ENCODE data around the gene RASA2. TPM values are rescaled to one million over a fixed set of nuclear protein-coding genes. Genes with fewer than 3 reads are reported as not detected.

Gene RASA2, protein sequence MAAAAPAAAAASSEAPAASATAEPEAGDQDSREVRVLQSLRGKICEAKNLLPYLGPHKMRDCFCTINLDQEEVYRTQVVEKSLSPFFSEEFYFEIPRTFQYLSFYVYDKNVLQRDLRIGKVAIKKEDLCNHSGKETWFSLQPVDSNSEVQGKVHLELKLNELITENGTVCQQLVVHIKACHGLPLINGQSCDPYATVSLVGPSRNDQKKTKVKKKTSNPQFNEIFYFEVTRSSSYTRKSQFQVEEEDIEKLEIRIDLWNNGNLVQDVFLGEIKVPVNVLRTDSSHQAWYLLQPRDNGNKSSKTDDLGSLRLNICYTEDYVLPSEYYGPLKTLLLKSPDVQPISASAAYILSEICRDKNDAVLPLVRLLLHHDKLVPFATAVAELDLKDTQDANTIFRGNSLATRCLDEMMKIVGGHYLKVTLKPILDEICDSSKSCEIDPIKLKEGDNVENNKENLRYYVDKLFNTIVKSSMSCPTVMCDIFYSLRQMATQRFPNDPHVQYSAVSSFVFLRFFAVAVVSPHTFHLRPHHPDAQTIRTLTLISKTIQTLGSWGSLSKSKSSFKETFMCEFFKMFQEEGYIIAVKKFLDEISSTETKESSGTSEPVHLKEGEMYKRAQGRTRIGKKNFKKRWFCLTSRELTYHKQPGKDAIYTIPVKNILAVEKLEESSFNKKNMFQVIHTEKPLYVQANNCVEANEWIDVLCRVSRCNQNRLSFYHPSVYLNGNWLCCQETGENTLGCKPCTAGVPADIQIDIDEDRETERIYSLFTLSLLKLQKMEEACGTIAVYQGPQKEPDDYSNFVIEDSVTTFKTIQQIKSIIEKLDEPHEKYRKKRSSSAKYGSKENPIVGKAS
- 34.2 TPM for total RNA-seq

DNA sequence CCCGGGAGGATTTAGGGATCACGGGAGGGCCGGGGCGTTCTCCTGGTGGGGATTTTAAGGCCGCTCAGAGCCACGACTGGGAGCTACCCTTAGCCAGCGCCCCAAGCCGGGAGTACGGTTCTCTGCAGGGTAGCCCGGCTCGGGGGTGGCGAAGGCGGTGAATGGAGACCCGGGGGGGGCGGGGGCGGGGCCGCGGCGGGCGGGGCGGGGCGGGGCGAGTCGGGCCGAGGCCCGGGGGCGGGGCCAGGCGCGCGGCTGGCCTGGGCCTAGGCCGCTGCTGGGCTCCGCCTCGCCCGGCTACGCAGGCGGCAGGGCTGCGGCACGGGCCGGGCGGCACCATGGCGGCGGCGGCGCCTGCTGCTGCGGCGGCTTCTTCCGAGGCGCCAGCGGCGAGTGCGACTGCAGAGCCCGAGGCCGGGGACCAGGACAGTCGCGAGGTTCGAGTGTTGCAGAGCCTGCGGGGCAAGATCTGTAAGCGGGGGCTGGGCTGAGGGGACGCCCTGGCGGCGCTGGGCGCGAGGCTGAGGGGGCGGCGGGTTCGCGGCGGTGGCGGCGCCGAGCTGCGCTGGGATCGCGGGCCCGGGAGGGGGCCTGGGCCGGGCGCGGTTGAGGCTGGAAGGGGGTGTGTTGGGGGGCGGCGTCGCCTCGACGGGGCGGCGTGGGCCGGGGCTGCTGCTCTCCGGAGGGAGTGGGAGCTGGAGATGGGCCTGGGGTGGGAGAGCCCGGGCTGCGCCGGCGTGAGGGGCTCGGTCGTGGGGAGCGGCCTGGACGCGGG is at the start of gene RASA2:
TSS of gene RASA2 (plus strand) at position 282 of the 775 bp plus-strand sequence. CDS start at position 339, 57 bp downstream.
- peak; percentile 66 for DNase-seq (ENCODE audit: low spot score)

DNA sequence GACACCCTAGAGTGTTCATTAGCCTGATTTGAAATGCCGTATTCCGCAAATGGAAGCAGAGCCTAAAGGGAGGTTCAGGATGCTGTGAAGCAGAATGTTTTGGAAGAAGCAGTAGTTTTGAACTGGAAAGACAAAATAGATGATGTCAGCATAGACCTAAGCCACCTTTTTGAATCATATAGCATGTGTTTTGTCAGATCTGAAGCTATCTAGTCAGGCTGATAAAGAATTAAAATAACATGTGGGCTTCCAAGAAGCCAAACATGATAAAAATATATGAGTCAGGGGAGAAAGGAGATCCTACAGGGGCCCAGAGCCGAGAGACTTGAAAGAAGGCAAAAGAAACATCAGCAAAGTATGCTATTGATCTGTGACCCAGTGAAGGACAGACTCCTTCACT is 47.2 kb upstream of the RASA2 start:
- no peak for DNase-seq (ENCODE audit: low spot score)

DNA sequence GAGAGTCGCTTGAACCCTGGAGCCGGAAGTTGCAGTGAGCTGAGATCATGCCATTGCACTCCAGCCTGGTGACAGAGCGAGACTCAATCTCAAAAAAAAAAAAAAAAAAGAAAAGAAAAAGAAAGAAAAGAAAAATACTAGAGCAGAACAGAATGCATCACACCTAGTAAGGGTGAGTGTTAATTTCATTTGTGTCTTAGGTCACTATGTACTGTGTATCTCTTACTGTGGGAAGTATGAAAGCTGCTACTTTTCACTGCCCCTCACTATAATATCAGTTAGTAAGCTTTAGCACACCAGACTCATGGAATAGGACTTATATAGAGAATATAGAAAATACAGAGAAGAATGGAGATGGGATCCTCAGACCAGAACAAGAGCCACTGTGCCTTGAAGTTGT is 45.9 kb upstream of the RASA2 start:
- no peak for DNase-seq (ENCODE audit: low spot score)

DNA sequence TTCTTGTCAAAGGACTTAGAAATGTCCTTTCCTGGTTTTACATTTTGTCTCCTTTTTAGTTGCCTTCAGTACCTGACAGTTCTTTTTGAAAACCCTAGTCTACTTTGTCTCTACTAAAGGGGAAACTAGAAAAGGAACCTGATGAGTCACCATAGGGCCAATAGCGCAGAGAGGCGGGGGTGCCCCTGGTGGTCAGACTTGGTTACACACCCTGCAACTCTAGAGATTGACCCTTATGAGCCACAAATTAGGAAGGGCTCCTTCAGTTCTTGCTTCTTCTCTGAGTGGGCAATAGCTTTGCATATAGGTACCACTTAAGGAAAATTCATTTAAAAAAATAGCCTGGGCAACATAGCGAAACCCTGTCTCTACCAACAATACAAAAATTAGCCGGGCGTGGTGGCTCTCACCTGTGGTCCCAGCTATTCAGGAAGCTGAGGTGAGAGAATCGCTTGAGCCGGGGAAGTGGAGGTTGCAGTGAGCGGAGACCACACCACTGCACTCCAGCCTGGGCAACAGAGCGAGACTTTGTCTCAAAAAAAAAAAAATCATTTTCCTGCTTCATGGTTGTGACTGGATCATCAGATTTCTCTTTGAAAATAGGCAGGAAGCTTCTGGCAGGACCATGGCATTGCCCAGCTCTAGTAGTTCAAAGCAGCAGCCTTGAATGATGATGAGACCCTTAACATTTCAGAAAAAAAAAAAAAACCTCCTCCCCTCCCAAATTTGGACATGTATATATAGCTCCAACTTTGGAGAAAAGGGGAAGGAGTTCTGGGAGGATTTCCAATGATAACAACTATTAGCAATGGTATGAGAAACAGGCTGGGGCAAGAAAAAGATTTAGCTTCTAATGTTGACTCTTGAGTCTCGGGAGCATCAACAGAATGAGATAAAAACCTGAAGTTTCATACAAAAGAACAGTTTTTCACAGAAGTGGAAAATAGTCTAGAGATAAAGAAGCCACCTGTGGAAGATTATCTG is 45.2 kb upstream of the RASA2 start:
- peak; percentile 75 for DNase-seq (ENCODE audit: low spot score)

DNA sequence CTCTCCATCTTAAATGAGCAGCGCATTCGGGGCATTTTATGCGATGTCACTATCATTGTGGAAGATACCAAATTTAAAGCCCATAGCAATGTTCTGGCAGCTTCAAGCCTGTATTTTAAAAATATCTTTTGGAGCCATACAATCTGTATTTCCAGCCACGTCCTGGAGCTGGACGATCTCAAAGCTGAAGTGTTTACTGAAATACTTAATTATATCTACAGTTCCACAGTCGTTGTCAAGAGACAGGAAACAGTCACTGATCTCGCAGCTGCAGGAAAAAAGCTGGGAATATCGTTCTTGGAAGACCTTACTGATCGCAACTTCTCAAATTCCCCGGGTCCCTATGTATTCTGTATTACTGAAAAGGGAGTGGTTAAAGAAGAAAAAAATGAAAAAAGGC is 44.4 kb upstream of the RASA2 start:
- no peak for DNase-seq (ENCODE audit: low spot score)

DNA sequence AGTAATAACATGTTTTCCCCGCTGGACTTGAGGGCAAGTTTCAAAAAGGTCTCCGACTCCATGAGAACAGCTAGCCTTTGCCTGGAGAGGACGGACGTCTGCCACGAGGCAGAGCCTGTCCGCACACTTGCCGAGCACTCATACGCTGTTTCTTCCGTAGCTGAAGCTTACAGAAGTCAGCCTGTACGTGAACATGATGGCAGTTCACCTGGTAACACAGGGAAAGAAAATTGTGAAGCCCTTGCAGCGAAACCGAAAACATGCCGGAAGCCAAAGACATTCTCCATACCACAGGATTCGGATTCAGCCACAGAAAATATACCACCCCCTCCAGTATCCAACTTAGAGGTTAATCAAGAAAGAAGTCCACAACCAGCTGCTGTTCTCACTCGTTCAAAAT is 43.9 kb upstream of the RASA2 start:
- no peak for DNase-seq (ENCODE audit: low spot score)

DNA sequence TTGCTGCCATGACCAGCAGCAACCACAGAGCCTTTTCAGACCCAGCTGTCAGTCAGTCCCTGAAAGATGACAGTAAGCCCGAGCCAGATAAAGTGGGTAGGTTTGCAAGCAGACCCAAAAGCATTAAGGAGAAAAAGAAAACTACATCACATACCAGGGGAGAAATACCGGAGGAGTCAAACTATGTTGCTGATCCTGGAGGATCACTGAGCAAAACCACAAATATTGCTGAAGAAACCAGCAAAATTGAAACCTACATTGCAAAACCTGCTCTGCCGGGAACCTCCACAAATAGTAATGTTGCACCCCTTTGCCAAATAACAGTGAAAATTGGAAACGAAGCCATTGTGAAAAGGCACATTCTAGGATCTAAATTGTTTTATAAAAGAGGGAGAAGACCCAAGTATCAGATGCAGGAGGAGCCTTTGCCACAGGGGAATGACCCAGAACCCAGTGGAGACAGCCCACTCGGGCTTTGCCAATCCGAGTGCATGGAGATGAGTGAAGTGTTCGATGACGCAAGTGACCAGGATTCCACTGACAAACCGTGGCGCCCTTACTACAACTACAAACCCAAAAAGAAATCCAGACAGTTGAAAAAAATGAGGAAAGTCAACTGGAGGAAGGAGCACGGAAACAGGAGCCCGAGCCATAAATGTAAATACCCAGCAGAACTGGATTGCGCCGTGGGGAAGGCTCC is 42.1 kb upstream of the RASA2 start:
- DNase-seq (ENCODE audit: low spot score): no peak

DNA sequence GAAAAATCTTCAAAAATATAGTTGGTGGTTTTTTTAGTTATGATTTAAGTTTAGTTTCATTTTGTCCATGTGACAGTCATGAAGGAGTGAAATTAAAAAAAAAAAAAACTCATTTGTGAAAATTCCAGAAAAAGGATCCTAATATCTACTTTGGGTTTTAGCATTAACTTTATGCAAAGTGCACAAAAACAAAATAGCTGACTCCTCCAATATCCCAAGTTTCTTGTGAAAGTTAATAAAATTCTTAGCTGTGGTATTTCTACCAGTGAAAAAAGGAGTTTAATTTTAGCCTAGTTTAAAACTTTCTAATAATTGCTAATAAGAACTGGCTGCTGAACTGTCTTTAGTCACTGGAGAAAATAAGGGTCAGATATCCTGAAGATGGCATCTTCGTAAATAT is 40.8 kb upstream of the RASA2 start:
- no peak for DNase-seq (ENCODE audit: low spot score)

DNA sequence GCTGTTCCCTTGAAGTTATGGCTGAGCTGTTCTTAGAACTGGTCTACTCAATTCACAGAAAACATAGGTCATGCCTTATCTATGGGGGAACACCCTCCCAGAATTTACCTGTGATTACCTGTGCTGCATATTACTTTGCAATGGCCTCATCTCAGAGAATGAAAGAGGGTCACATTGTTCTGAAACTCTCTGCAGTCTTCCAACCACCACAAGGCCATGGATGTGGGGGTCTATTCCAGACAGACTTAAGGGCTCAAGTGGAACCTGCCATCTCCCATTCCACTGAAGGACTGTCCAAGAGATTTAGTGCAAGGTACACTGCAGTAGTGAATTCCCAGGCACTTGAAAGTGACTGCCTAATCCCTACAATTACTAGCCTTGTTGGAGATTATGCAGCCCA is 40.1 kb upstream of the RASA2 start:
- no peak for DNase-seq (ENCODE audit: low spot score)

DNA sequence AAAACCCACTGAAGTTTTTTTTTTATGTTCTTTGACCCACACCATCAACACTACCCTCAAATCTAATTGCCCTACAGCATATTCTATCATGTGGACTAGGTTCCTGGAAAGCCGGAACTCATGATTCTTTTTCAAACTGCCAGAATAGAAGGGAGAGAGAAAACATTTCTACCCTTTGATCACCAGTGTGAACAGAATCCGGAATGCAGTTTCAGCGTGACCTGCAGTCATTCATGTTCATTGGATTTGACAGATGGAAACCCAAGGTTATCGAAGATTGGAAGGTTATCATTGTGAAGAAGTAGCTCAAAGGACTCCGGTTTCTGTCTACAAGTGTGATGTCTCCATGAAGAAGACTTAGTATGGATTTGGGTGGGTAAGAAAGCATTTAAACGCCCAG is 39.4 kb upstream of the RASA2 start:
- DNase-seq (ENCODE audit: low spot score): no peak

DNA sequence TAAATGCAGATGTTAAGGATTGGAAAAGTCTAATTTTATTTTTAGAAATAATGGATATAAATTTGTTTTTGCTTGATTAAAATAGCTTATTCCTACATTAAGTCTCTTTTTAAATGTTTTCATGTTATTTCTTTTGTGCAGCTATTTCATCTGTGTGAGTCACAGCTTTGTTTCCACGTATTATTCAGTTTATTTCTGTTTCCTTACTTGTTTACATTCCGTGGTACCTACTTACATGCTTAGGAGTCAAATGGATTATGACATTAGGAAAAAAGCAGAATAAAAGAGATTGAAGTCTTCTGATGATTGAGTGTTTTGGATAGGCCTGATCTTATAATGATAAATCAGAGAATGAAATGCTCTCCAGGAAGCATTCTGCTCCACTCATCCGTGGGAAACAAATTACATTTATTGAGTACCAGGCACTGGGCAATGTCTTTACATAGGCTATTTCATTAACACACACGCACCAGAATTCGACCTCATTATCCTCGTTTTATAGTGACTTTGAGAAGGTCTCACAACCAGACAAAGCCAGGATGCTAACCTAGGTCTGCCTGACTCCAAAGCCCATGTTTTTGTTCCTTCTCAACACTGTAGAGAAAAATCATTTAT is 38.1 kb upstream of the RASA2 start:
- no peak for DNase-seq (ENCODE audit: low spot score)

DNA sequence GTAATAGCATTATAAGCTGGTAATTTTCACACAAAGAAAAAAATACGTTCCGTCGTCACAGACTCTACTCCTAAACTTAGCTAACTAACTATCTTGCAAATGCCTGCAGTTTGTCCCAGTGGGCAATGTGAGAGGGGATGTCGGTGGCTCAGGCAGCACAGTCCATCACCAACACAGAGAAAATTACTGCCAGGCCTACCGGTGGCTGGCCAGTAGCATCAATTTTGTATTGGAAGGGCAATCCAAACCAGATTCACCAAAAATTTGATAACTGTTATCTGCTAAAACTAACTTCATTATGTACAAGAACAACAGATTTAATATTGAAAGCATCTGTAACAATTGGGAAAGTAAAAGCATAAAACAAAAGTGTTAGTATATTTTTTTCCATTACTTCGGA is 37.4 kb upstream of the RASA2 start:
- no peak for DNase-seq (ENCODE audit: low spot score)

DNA sequence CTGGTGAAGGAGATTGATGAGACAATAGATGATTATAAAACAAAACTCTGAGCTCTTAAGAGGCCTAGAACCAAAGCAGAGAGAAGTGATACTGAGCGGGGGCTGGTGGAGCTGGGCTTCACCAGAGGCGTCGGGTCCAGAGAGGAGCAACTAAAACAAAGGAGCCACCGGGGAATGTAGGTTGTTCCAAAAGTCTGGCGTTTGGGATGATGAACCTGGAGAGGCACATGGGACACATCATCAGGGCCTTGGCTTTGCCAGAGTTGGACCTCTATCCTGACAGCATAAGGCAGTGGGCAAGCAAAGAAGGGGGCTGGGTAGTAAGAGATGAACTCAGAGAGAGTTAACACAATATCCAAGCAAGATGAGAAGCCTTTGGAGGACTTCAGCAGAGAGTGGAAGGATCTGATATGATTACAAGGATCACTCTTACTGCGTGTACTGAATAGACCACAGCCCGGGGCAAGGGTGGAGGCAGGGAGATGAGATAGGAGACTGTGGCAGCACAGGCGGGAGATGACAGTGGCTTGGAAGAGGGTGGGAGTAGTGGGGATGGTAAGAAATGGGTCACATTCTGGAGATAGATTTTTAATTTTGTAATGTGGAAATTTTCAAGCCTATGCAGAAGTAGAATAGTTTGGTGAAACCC is 36.0 kb upstream of the RASA2 start:
- no peak for DNase-seq (ENCODE audit: low spot score)

DNA sequence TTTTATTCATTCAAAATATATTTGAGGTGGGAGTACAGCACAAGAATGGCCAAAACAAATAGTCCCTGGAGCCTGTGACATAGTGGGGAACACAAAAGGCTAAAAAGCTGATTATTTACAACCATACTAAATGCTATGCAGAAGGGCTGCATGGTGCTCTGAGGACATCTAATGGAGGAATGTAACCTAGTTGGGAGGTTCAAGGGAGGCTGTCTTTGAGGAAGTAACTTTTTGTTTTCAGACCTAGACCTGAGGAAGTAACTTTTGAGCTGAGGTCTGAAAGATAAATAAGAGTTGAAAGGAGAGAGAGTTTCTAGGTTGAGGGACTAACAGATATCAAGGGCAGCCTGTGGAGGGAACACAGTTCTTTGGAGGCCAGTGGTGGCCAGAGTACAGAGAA is 34.8 kb upstream of the RASA2 start:
- DNase-seq (ENCODE audit: low spot score): no peak

DNA sequence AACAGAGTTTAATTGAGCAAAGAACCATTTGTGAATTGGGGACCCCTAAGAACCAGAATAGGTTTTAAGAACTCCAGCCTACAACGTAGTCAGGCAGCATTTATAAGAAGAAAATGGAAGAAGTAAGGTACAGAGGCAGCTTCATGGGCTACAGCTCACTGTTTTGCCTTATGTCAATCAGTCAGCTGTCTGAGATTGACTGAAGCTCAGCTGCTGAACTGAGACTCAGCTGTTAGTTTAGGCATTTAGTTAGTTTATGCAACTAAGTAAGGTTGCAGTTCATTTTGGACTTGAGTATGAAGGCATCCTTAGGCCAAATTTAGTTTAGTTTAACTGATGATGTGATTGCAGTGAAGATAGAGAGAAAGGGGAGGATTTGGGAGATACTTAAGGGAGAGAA is 34.1 kb upstream of the RASA2 start:
- no peak for DNase-seq (ENCODE audit: low spot score)

DNA sequence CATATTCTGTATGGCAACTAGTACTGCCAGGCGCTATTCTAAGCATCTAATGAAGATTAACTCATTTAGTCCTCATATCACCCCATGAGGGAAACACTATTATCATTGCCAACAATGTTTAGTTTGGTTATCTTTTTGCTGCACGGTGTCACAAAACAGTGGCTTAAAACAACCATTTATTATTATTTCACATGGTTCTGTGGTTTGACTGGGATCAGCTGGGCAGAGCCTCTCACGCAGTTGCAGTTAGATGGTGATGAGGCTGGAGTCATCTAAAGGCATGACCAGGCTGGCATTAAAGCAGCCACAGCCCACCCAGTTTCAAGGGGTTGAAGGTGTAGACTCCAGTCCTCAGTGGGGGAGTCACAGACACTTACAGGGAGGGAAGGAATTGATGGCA is 32.8 kb upstream of the RASA2 start:
- no peak for DNase-seq (ENCODE audit: low spot score)

DNA sequence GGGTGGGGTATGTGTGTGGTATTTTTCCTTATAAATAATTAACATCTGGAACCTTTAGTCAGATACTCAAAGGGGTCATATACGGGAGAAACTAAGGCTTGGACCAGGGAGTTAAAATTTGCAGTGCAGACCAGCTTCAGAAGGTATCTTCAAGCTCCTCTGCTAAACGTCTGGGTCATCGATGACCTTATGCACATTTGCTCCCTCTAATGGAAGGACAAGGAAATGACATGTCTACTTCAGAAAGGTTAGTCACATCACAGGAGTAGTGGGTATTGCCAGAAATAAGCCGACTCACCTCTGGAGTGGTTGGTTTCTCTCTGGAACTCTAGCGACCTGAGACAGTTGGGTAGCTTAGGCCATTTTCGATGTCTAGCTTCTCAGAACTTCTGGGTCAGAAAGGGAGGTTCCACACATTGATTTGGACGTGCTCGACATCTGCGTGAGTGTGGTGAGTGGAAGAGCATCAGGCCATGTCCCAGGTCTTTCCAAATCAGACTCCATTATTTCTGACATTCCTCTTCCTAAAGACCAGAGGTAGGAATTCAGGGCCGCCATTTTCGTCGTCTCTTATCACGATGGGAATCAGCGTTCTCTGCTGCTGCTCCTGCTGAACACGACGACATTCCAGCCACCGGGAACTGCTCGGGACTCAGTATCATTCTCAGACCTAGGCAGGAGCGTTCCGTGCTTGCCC is 31.8 kb upstream of the RASA2 start:
- no peak for DNase-seq (ENCODE audit: low spot score)

DNA sequence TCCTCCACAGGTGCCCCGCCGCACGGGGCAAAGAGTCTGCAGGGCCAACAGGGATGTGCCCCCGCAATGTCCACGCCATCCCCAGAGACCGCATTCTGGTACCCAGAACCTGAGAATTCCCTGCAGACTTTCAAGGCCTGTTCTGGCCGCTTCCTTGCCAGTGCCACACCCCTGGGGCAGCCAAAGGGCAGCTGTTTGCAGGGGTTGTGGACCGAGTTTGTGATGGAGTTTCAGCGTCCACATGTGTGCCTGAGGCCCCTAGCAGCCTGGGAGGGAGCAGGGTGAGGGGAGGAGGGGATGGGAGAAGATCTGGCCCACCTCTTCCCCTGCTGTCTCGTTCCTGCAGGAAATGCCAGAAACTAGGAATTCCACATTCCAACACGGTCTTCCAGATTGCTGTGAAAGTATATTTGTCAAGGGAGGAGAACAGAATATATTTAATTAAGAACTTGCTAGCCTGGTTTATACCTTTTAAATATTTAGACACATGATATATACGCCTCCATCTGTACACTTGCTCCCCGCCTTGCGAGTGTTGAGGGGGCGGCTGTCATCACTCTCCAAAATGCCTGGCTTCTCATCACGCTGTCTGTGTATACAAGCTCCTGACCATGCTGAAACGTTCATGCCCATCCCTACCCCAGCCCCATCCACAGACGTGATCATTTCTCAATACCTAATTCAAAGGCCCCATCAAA is 31.1 kb upstream of the RASA2 start:
- no peak for DNase-seq (ENCODE audit: low spot score)

All from ureter (tissue), 1 donor.